Camera-type eye (tissue), 1 donor: ENCODE results near the gene ITPR3. TPM values are rescaled to one million over a fixed set of nuclear protein-coding genes. Genes with fewer than 3 reads are reported as not detected.

Experiments used
- total RNA-seq: library from RNA; depleted of rRNA; stranded (reverse); fragments of >200 nt; gene quantifications from one replicate; pipeline ENCODE4 v1.2.3, GENCODE V29; 2014

ITPR3 gene
- total RNA-seq = 9.6 TPM

GRCh38 chr6:33620856-33621710 lies at the start of gene ITPR3:
Gene ITPR3 (plus strand): TSS chr6:33621322. CDS start chr6:33621603, 281 bp downstream.

GRCh38 chr6:33579828-33580714 lies 41.1 kb upstream of the ITPR3 start, which contains the start of gene BAK1:
Gene BAK1 (minus strand): TSS chr6:33580276. CDS start chr6:33577604, 2,672 bp downstream.

GRCh38 chr6:33711140-33712129 lies 90.3 kb downstream of the ITPR3 start, which contains the start of gene UQCC2:
Gene UQCC2 (minus strand): TSS chr6:33711700. CDS start chr6:33711686, 14 bp downstream.

Other genes starting within 250 kb of the ITPR3 start
- gene KIFC1, start 229.5 kb upstream of the ITPR3 start, total RNA-seq = 13.2 TPM
- 40.9 TPM for gene PHF1, start 210.3 kb upstream of the ITPR3 start, total RNA-seq
- 76.4 TPM for gene CUTA, start 203.2 kb upstream of the ITPR3 start, total RNA-seq
- gene SYNGAP1, start 201.3 kb upstream of the ITPR3 start, total RNA-seq = 17.9 TPM
- gene ZBTB9, start 166.7 kb upstream of the ITPR3 start, total RNA-seq = 9.0 TPM
- 10.1 TPM for gene BAK1, start 41.0 kb upstream of the ITPR3 start, total RNA-seq
- gene UQCC2, start 90.4 kb downstream of the ITPR3 start, total RNA-seq = 25.7 TPM
- gene IP6K3, start 125.6 kb downstream of the ITPR3 start, total RNA-seq = 3.7 TPM
- 49.7 TPM for gene LEMD2, start 167.8 kb downstream of the ITPR3 start, total RNA-seq
- gene MLN, start 182.7 kb downstream of the ITPR3 start, total RNA-seq = not detected